ENCODE results near the gene WDR77.

The WDR77 gene

GRCh38 chr1:111424281-111424680, 24.8 kb downstream of the WDR77 start:
- peaks cover 0 to 6% of the 10 kb centered on the region in 2 donors for H3K36me3 ChIP-seq (ENCODE audit: control insufficient read depth in 1 of 2, insufficient read depth in 2 of 2, low read length in 2 of 2)
- H3K9me3 ChIP-seq (ENCODE audit: control insufficient read depth in 1 of 2, low read length in 2 of 2) = no peaks in the 10 kb centered on the region
- no peaks in the 10 kb centered on the region for H3K4me1 ChIP-seq (ENCODE audit: control insufficient read depth in 1 of 2, insufficient read depth in 2 of 2, low read length in 2 of 2)
- no peaks in the 10 kb centered on the region for H3K27me3 ChIP-seq (ENCODE audit: low read depth, low read length)
- H3K27ac ChIP-seq (ENCODE audit: low read length) = no peak overlapping the region
- H3K4me3 ChIP-seq (ENCODE audit: low read depth in 1 of 2, low read length in 2 of 2) = no peak overlapping the region

DNA sequence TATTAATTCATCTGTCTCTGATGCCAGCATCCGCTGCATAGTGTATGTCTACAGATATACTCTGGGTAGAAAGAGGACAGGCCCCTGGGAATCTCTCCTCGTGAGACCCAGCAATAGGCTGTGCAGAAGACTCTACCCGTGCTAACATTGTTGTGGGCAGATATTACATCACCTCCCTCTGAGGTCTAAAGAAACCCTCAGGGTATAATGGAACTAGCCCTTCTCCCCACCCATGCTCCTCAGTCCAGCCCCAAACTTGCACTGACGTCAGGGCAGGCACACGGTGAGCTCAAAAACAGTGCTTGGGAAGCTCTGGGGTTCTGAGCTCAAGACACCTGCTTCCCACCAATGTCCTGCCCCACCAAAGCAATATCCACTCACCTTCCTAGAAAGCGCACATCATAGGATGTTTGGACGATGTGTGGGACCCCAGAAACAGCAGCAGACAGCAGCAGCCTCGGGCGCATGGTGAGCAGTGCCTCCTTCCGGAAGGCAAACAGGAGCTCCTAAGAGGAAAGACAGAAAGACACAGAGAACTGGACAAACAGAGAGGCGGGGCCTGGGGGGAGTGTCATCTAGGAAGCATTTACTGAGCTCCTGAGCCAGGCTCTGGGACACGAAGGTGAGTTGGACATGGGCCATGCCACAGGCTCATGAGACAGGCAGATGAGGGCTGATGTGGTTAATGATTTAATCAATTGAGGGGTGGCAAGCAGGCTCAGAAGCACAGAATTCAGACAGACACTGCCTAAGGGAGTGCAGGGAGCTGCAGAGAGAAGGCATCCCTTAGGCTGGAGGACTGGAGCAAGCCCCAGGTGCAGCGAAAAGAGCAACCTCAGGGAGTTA, 26.3 kb downstream of the WDR77 start:
- H3K4me3 ChIP-seq (ENCODE audit: low read depth in 1 of 2, low read length in 2 of 2) = no peak overlapping the region
- H3K36me3 ChIP-seq (ENCODE audit: control insufficient read depth in 1 of 2, insufficient read depth in 2 of 2, low read length in 2 of 2) = peaks cover 0 to 6% of the 10 kb centered on the region in 2 donors
- no peaks in the 10 kb centered on the region for H3K4me1 ChIP-seq (ENCODE audit: control insufficient read depth in 1 of 2, insufficient read depth in 2 of 2, low read length in 2 of 2)
- no peaks in the 10 kb centered on the region for H3K9me3 ChIP-seq (ENCODE audit: control insufficient read depth in 1 of 2, low read length in 2 of 2)
- no peaks in the 10 kb centered on the region for H3K27me3 ChIP-seq (ENCODE audit: low read depth, low read length)
- H3K27ac ChIP-seq (ENCODE audit: low read length) = no peak overlapping the region

GRCh38 chr1:111420377-111420776, 28.7 kb downstream of the WDR77 start:
- H3K4me1 ChIP-seq (ENCODE audit: control insufficient read depth in 1 of 2, insufficient read depth in 2 of 2, low read length in 2 of 2) = no peaks in the 10 kb centered on the region
- H3K4me3 ChIP-seq (ENCODE audit: low read depth in 1 of 2, low read length in 2 of 2) = no peak overlapping the region
- peaks cover 0 to 6% of the 10 kb centered on the region in 2 donors for H3K36me3 ChIP-seq (ENCODE audit: control insufficient read depth in 1 of 2, insufficient read depth in 2 of 2, low read length in 2 of 2)
- H3K9me3 ChIP-seq (ENCODE audit: control insufficient read depth in 1 of 2, low read length in 2 of 2) = no peaks in the 10 kb centered on the region
- H3K27me3 ChIP-seq (ENCODE audit: low read depth, low read length) = no peaks in the 10 kb centered on the region
- no peak overlapping the region for H3K27ac ChIP-seq (ENCODE audit: low read length)

GRCh38 chr1:111419037-111419436, 30.0 kb downstream of the WDR77 start:
- Histone ChIP-seq H3K4me3 (ENCODE audit: low read depth in 1 of 2, low read length in 2 of 2) (no peak overlapping the region), H3K36me3 (ENCODE audit: control insufficient read depth in 1 of 2, insufficient read depth in 2 of 2, low read length in 2 of 2) (peaks cover 0 to 14% of the 10 kb centered on the region in 2 donors), H3K27me3 (ENCODE audit: low read depth, low read length) (no peaks in the 10 kb centered on the region), H3K4me1 (ENCODE audit: control insufficient read depth in 1 of 2, insufficient read depth in 2 of 2, low read length in 2 of 2) (no peaks in the 10 kb centered on the region), H3K9me3 (ENCODE audit: control insufficient read depth in 1 of 2, low read length in 2 of 2) (no peaks in the 10 kb centered on the region), H3K27ac (ENCODE audit: low read length) (no peak overlapping the region)

DNA sequence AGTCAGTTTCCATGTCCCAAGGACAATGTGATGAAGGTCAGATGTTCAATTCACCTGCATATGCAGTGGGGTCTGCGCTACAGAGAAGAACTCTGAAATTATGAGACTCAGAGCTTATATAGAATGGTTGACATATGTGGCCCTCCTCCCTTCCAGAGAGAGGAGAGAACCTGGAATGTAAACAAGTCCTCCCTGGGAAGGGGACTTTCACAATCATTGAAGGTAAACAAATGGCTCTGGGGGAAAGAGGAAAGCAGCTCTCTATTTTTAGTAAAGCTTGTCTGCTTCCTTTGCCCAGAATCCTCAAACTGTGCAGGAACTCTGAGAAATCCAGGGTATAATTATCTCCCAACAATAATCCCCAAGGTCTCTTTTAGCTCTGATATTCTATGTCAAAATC, 31.3 kb downstream of the WDR77 start:
- Histone ChIP-seq H3K4me1 (ENCODE audit: control insufficient read depth in 1 of 2, insufficient read depth in 2 of 2, low read length in 2 of 2) (no peaks in the 10 kb centered on the region), H3K4me3 (ENCODE audit: low read depth in 1 of 2, low read length in 2 of 2) (no peak overlapping the region), H3K36me3 (ENCODE audit: control insufficient read depth in 1 of 2, insufficient read depth in 2 of 2, low read length in 2 of 2) (peaks cover 0 to 14% of the 10 kb centered on the region in 2 donors), H3K27ac (ENCODE audit: low read length) (no peak overlapping the region), H3K27me3 (ENCODE audit: low read depth, low read length) (no peaks in the 10 kb centered on the region), H3K9me3 (ENCODE audit: control insufficient read depth in 1 of 2, low read length in 2 of 2) (no peaks in the 10 kb centered on the region)

- Histone ChIP-seq H3K4me1 (ENCODE audit: control insufficient read depth in 1 of 2, insufficient read depth in 2 of 2, low read length in 2 of 2) (no peaks in the 10 kb centered on the region), H3K9me3 (ENCODE audit: control insufficient read depth in 1 of 2, low read length in 2 of 2) (no peaks in the 10 kb centered on the region), H3K4me3 (ENCODE audit: low read depth in 1 of 2, low read length in 2 of 2) (no peak overlapping the region), H3K27me3 (ENCODE audit: low read depth, low read length) (no peaks in the 10 kb centered on the region), H3K27ac (ENCODE audit: low read length) (no peak overlapping the region), H3K36me3 (ENCODE audit: control insufficient read depth in 1 of 2, insufficient read depth in 2 of 2, low read length in 2 of 2) (peaks cover 0 to 8% of the 10 kb centered on the region in 2 donors)
Measured at GRCh38 chr1:111415461-111415860, 33.6 kb downstream of the WDR77 start.

- H3K4me1 ChIP-seq (ENCODE audit: control insufficient read depth in 1 of 2, insufficient read depth in 2 of 2, low read length in 2 of 2) = no peaks in the 10 kb centered on the region
Measured at GRCh38 chr1:111414756-111415155, 34.3 kb downstream of the WDR77 start.

GRCh38 chr1:111412839-111413238, 36.2 kb downstream of the WDR77 start:
- H3K4me1 ChIP-seq (ENCODE audit: control insufficient read depth in 1 of 2, insufficient read depth in 2 of 2, low read length in 2 of 2) = no peaks in the 10 kb centered on the region

More at GRCh38 chr1:111414756-111415155, 34.3 kb downstream of the WDR77 start:
- peaks cover 0 to 8% of the 10 kb centered on the region in 2 donors for H3K36me3 ChIP-seq (ENCODE audit: control insufficient read depth in 1 of 2, insufficient read depth in 2 of 2, low read length in 2 of 2)
- no peak overlapping the region for H3K4me3 ChIP-seq (ENCODE audit: low read depth in 1 of 2, low read length in 2 of 2)
- H3K27me3 ChIP-seq (ENCODE audit: low read depth, low read length) = no peaks in the 10 kb centered on the region
- H3K27ac ChIP-seq (ENCODE audit: low read length) = no peak overlapping the region
- no peaks in the 10 kb centered on the region for H3K9me3 ChIP-seq (ENCODE audit: control insufficient read depth in 1 of 2, low read length in 2 of 2)

GRCh38 chr1:111407301-111407700, 41.8 kb downstream of the WDR77 start:
- peaks cover 0 to 3% of the 10 kb centered on the region in 2 donors for H3K4me1 ChIP-seq (ENCODE audit: control insufficient read depth in 1 of 2, insufficient read depth in 2 of 2, low read length in 2 of 2)
- H3K36me3 ChIP-seq (ENCODE audit: control insufficient read depth in 1 of 2, insufficient read depth in 2 of 2, low read length in 2 of 2) = no peaks in the 10 kb centered on the region
- no peak overlapping the region for H3K27ac ChIP-seq (ENCODE audit: low read length)

More at GRCh38 chr1:111412839-111413238, 36.2 kb downstream of the WDR77 start:
- no peaks in the 10 kb centered on the region for H3K27me3 ChIP-seq (ENCODE audit: low read depth, low read length)
- peaks cover 0 to 8% of the 10 kb centered on the region in 2 donors for H3K36me3 ChIP-seq (ENCODE audit: control insufficient read depth in 1 of 2, insufficient read depth in 2 of 2, low read length in 2 of 2)
- no peaks in the 10 kb centered on the region for H3K9me3 ChIP-seq (ENCODE audit: control insufficient read depth in 1 of 2, low read length in 2 of 2)
- H3K4me3 ChIP-seq (ENCODE audit: low read depth in 1 of 2, low read length in 2 of 2) = no peak overlapping the region
- H3K27ac ChIP-seq (ENCODE audit: low read length) = no peak overlapping the region

DNA sequence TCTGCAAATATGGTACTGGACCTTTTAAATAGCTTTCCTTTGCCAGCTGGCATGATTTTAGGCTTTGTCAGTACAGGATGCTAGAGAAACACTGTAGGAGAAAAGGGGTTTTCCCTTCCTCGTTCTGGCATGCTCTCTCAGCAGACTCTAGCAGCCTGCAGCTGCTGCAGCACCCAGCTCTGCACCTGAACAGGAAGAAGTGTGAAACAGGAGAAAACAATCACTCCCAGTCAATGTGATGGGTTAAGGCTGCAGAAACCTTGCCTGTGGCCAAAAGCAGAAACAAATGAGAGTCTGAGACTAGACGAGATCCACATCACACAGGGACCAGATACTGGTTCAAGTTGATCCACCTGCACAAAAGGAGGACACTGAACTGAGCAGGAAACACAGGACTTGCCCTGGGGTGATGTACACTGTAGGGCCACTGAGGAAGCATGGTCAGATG, 42.7 kb downstream of the WDR77 start:
- Histone ChIP-seq H3K4me1 (ENCODE audit: control insufficient read depth in 1 of 2, insufficient read depth in 2 of 2, low read length in 2 of 2) (peaks cover 0 to 3% of the 10 kb centered on the region in 2 donors), H3K36me3 (ENCODE audit: control insufficient read depth in 1 of 2, insufficient read depth in 2 of 2, low read length in 2 of 2) (no peaks in the 10 kb centered on the region), H3K27ac (ENCODE audit: low read length) (no peak overlapping the region), H3K9me3 (ENCODE audit: control insufficient read depth in 1 of 2, low read length in 2 of 2) (no peaks in the 10 kb centered on the region), H3K27me3 (ENCODE audit: low read depth, low read length) (peaks cover 5% of the 10 kb centered on the region), H3K4me3 (ENCODE audit: low read depth in 1 of 2, low read length in 2 of 2) (no peak overlapping the region)

More at GRCh38 chr1:111407301-111407700, 41.8 kb downstream of the WDR77 start:
- Histone ChIP-seq H3K27me3 (ENCODE audit: low read depth, low read length) (peaks cover 4% of the 10 kb centered on the region), H3K9me3 (ENCODE audit: control insufficient read depth in 1 of 2, low read length in 2 of 2) (no peaks in the 10 kb centered on the region), H3K4me3 (ENCODE audit: low read depth in 1 of 2, low read length in 2 of 2) (no peak overlapping the region)

- no peak overlapping the region for H3K27ac ChIP-seq (ENCODE audit: low read length)
- no peaks in the 10 kb centered on the region for H3K36me3 ChIP-seq (ENCODE audit: control insufficient read depth in 1 of 2, insufficient read depth in 2 of 2, low read length in 2 of 2)
- H3K4me1 ChIP-seq (ENCODE audit: control insufficient read depth in 1 of 2, insufficient read depth in 2 of 2, low read length in 2 of 2) = peaks cover 0 to 3% of the 10 kb centered on the region in 2 donors
- H3K4me3 ChIP-seq (ENCODE audit: low read depth in 1 of 2, low read length in 2 of 2) = no peak overlapping the region
- H3K27me3 ChIP-seq (ENCODE audit: low read depth, low read length) = peaks cover 5% of the 10 kb centered on the region
- H3K9me3 ChIP-seq (ENCODE audit: control insufficient read depth in 1 of 2, low read length in 2 of 2) = no peaks in the 10 kb centered on the region
Measured at GRCh38 chr1:111404588-111404987, 44.5 kb downstream of the WDR77 start.

Data from muscle layer of duodenum (tissue), 2 donors.